B cell (primary cell): ENCODE results near the gene KLRB1. TPM values are rescaled to one million over a fixed set of nuclear protein-coding genes. Genes with fewer than 3 reads are reported as not detected.

ENCODE experiments used
- ATAC-seq: fragments of 200-7000 bp; cut with Tn5 transposase; one replicate; pipeline ENCODE4 v1.10.0; 2021; ENCODE audit warnings: low read depth, mild to moderate bottlenecking, moderate number of reproducible peaks, moderate library complexity
- CTCF ChIA-PET: fragments of 350-600 bp; sonication (Branson Sonifier 250); formaldehyde crosslinking; loops from one replicate; lab custom pipeline; 2021; ENCODE audit warnings: antibody characterized with exemption, inconsistent platforms; lab: Charles Lee
- POLR2A ChIA-PET: fragments of 350-600 bp; sonication (Branson Sonifier 250); formaldehyde crosslinking; loops from one replicate; lab custom pipeline; 2021; ENCODE audit warnings: antibody characterized with exemption; lab: Charles Lee
- DNase-seq: peaks from one replicate; pipeline ENCODE4 v3.0.0; 2013
- H2AFZ ChIP-seq: 2 replicates; pipeline ENCODE4 v1.6.1; 2012; ENCODE audit warnings: mild to moderate bottlenecking, low read depth, low read length; ENCODE audit not compliant: insufficient read depth, poor library complexity, severe bottlenecking
- H3K27ac ChIP-seq, 2 donors: 1 replicate in 1 of 2; 2 replicates in 1 of 2; pipeline ENCODE4 v1.5.1; 2012 to 2013; ENCODE audit warnings: low read length in 2 of 2, mild to moderate bottlenecking in 2 of 2, moderate library complexity in 1 of 2
- H3K27me3 ChIP-seq, 4 experiments: fragments of 200-600 bp in 1 of 4; sonication (generic) in 1 of 4; replicated peaks in 1 of 4; 1 replicate in 2 of 4; 2 replicates in 2 of 4; pipeline versions ENCODE4 v1.6.1 to v1.7.0; 2013 to 2016; ENCODE audit warnings: low read length in 3 of 4, mild to moderate bottlenecking in 2 of 4, mixed read lengths in 1 of 4, moderate library complexity in 1 of 4; ENCODE audit not compliant: insufficient read depth in 4 of 4, control insufficient read depth in 3 of 4; ENCODE audit errors: control extremely low read depth in 1 of 4
- H3K36me3 ChIP-seq, 2 experiments: replicated peaks in 1 of 2; 1 replicate in 1 of 2; 2 replicates in 1 of 2; pipeline versions ENCODE4 v1.6.1 to v1.7.1; 2013; ENCODE audit warnings: low read length in 1 of 2; ENCODE audit not compliant: insufficient read depth in 2 of 2, control insufficient read depth in 1 of 2; ENCODE audit errors: control extremely low read depth in 1 of 2, extremely low read depth in 1 of 2
- H3K4me1 ChIP-seq, 2 donors: fragments of 200-600 bp in 1 of 2; sonication (generic) in 1 of 2; 1 replicate in 1 of 2; 2 replicates in 1 of 2; pipeline versions ENCODE4 v1.5.1 to v1.6.1; 2013 to 2017; ENCODE audit warnings: low read length in 2 of 2; ENCODE audit not compliant: control insufficient read depth in 2 of 2, insufficient read depth in 2 of 2
- H3K4me2 ChIP-seq: replicated peaks from 2 replicates; pipeline ENCODE3; 2012; ENCODE audit warnings: mild to moderate bottlenecking, low read depth, low read length; ENCODE audit not compliant: poor library complexity, severe bottlenecking
- H3K4me3 ChIP-seq, 5 experiments: fragments of 200-600 bp in 1 of 5; sonication (generic) in 1 of 5; 1 replicate in 3 of 5; 2 replicates in 2 of 5; pipeline versions ENCODE4 v1.5.1 to v1.7.0; 2011 to 2016; ENCODE audit warnings: low read length in 4 of 5, mild to moderate bottlenecking in 4 of 5, low read depth in 2 of 5, control low read depth in 1 of 5, moderate library complexity in 1 of 5; ENCODE audit not compliant: insufficient read depth in 1 of 5; ENCODE audit errors: control extremely low read depth in 1 of 5, extremely low read depth in 1 of 5
- H3K79me2 ChIP-seq: fragments of 200-600 bp; sonication (generic); one replicate; pipeline ENCODE4 v1.6.0; 2016; ENCODE audit warnings: low read length; ENCODE audit not compliant: control insufficient read depth, insufficient read depth
- H3K9ac ChIP-seq: fragments of 200-600 bp; sonication (generic); 2 replicates; pipeline ENCODE4 v1.6.1; 2017; ENCODE audit warnings: mild to moderate bottlenecking, low read length, moderate library complexity
- H3K9me3 ChIP-seq, 3 donors: one replicate each; pipeline versions ENCODE4 v1.6.1 to v1.7.1; 2013; ENCODE audit warnings: low read length in 2 of 3; ENCODE audit not compliant: control insufficient read depth in 2 of 3, insufficient read depth in 1 of 3; ENCODE audit errors: control extremely low read depth in 1 of 3
- H4K20me1 ChIP-seq: 2 replicates; pipeline ENCODE4 v1.6.0; 2012; ENCODE audit warnings: mild to moderate bottlenecking, low read length; ENCODE audit not compliant: insufficient read depth, control insufficient read depth, poor library complexity, severe bottlenecking
- H3K27ac Mint-ChIP-seq: one replicate; pipeline ENCODE4 v1.8.0; 2021; ENCODE audit warnings: mixed read lengths
- H3K27me3 Mint-ChIP-seq: one replicate; pipeline ENCODE4 v1.8.0; 2021; ENCODE audit warnings: mixed read lengths
- H3K4me1 Mint-ChIP-seq: one replicate; pipeline ENCODE4 v1.8.0; 2021; ENCODE audit warnings: mixed read lengths
- H3K4me3 Mint-ChIP-seq: one replicate; pipeline ENCODE4 v1.8.0; 2021; ENCODE audit warnings: mixed read lengths
- H3K9me3 Mint-ChIP-seq: one replicate; pipeline ENCODE4 v1.8.0; 2022; ENCODE audit warnings: mixed read lengths; ENCODE audit not compliant: insufficient read depth
- EZH2 ChIP-seq: IDR thresholded peaks from 2 replicates; pipeline ENCODE4 v1.6.1; 2012; ENCODE audit warnings: borderline replicate concordance, low read depth, mild to moderate bottlenecking, moderate library complexity, low read length; ENCODE audit not compliant: insufficient read depth, poor library complexity, severe bottlenecking
- WGBS: methylation state at CpG from one replicate; pipeline ENCODE4 v1.1.5; 2013; ENCODE audit warnings: missing lambda C conversion rate; ENCODE audit not compliant: insufficient coverage; 5-methylcytosine and 5-hydroxymethylcytosine counted together
- intact Hi-C: fragments of 100-400 bp; cut with micrococcal nuclease; formaldehyde crosslinking; loops from one replicate; pipeline ENCODE4 v1.10.0; 2022
- polyA plus RNA-seq: library from polyadenylated mRNA; depleted of rRNA; stranded (reverse); fragments of >200 nt; gene quantifications from 2 replicates; pipeline ENCODE4 v1.2.3, GENCODE V29; 2012
- total RNA-seq, 2 donors: library from RNA; stranded (reverse); fragments of 120-200 nt in 1 of 2; gene quantifications; 1 replicate in 1 of 2; 2 replicates in 1 of 2; pipeline versions ENCODE4 v1.2.3 to v1.2.4, GENCODE V29; 2013 to 2022
- TF ChIP-seq, protein P1 (sequence below): fragments of 200-600 bp; IDR thresholded peaks from one replicate; pipeline ENCODE4 v1.8.0; 2022; ENCODE audit warnings: antibody characterized with exemption, mild to moderate bottlenecking

The KLRB1 gene
- total and polyA plus RNA-seq, 2 donors (not counting 1 experiment from before 2014, with no cell fraction given) = 0.12 TPM; not detected in 1

DNA sequence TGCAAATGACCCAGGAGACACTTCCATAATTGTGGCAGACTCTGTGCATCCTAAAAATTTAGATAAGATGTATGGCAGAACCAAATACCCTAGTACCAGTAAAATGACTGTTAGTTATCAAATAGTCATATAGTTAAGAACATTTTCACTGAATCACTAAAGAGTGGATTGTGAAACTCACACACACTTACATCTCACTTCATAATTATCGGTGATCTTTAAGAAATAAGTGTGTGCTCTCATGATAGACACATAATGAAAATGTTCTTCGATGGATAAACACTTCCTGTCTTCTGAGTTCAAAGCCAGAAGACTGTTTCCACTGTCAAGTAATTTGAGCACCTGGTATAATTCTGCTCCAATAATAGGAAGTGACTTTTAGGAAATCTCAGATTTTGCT is 19.1 kb upstream of the KLRB1 start:
- TF ChIP-seq, protein P1, sequence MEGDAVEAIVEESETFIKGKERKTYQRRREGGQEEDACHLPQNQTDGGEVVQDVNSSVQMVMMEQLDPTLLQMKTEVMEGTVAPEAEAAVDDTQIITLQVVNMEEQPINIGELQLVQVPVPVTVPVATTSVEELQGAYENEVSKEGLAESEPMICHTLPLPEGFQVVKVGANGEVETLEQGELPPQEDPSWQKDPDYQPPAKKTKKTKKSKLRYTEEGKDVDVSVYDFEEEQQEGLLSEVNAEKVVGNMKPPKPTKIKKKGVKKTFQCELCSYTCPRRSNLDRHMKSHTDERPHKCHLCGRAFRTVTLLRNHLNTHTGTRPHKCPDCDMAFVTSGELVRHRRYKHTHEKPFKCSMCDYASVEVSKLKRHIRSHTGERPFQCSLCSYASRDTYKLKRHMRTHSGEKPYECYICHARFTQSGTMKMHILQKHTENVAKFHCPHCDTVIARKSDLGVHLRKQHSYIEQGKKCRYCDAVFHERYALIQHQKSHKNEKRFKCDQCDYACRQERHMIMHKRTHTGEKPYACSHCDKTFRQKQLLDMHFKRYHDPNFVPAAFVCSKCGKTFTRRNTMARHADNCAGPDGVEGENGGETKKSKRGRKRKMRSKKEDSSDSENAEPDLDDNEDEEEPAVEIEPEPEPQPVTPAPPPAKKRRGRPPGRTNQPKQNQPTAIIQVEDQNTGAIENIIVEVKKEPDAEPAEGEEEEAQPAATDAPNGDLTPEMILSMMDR = no peak
- TF ChIP-seq EZH2 = no peak
- DNase-seq = no peak
- peaks cover 15% of the 10 kb centered on the region for H3K4me1 Mint-ChIP-seq

DNA sequence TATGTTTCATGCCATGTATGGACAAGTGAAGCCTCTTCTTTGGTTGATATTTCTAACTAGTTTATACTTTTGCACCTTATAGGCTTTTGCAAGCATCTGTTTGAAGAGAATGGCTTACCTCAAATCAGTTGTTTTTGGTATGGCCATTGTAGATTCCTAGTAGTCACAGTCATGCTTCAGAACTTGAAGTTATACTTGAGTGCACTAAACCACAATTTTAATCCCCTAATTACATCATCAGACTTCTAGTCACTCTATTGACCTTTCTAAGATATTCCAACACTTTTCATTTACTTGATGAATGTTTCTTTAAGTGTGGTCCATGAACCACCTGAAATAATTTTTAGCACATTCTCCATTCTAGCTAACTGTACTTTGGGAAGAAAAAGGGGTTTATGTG is 18.6 kb upstream of the KLRB1 start:
- no peaks in the 10 kb centered on the region for H3K79me2 ChIP-seq
- Mint-ChIP-seq H3K27me3 (no peaks in the 10 kb centered on the region), H3K27ac (no peak overlapping the region), H3K4me1 (peaks cover 15% of the 10 kb centered on the region), H3K4me3 (no peak overlapping the region), H3K9me3 (peaks cover 4% of the 10 kb centered on the region)
- H2AFZ ChIP-seq = no peak overlapping the region
- H3K4me1 ChIP-seq = no peaks in the 10 kb centered on the region
- H3K9me3 ChIP-seq = peaks cover 0 to 5% (median 1%) of the 10 kb centered on the region in 3 donors
- no peaks in the 10 kb centered on the region for H3K27me3 ChIP-seq
- no peaks in the 10 kb centered on the region for H3K36me3 ChIP-seq
- no peak overlapping the region for H3K27ac ChIP-seq
- no peak for ATAC-seq
- H3K4me2 ChIP-seq = no peak overlapping the region
- POLR2A ChIA-PET = no interaction called here
- H4K20me1 ChIP-seq = no peaks in the 10 kb centered on the region
- intact Hi-C loops = no loop called here
- no peak for DNase-seq
- H3K4me3 ChIP-seq = no peak overlapping the region
- H3K9ac ChIP-seq = no peak overlapping the region
- CTCF ChIA-PET = interaction anchor here (2.3 kb wide), 1 partner anchor 124 kb away, joined by 10 read pairs; no protein-coding TSS in a partner anchor
- no peak for TF ChIP-seq EZH2
- TF ChIP-seq, protein P1 = no peak

More for the DNA sequence above, 19.1 kb upstream of the KLRB1 start:
- Histone ChIP-seq H3K4me2 (no peak overlapping the region), H3K4me1 (no peaks in the 10 kb centered on the region), H2AFZ (no peak overlapping the region), H3K9me3 (peaks cover 0 to 5% (median 1%) of the 10 kb centered on the region in 3 donors), H3K36me3 (no peaks in the 10 kb centered on the region), H3K27ac (no peak overlapping the region), H3K27me3 (no peaks in the 10 kb centered on the region), H3K9ac (no peak overlapping the region), H3K4me3 (no peak overlapping the region), H3K79me2 (no peaks in the 10 kb centered on the region), H4K20me1 (no peaks in the 10 kb centered on the region)
- Mint-ChIP-seq H3K9me3 (peaks cover 4% of the 10 kb centered on the region), H3K4me3 (no peak overlapping the region), H3K27ac (no peak overlapping the region), H3K27me3 (no peaks in the 10 kb centered on the region)
- intact Hi-C loops = no loop called here
- ChIA-PET POLR2A (no interaction called here), CTCF (interaction anchor here (0.6 kb wide), 2 partner anchors 144 to 208 kb away, joined by 3 read pairs; no protein-coding TSS in a partner anchor)
- no peak for ATAC-seq
- WGBS = no CpG with 5 or more reads among the region's 2 CpGs
